Testis (tissue), 3 donors: Measurements from ENCODE around the gene KRTAP9-2. TPM values are rescaled to one million over a fixed set of nuclear protein-coding genes. Genes with fewer than 3 reads are reported as not detected.
"Not testable (repeated sequence)": the region's sequence is repeated elsewhere in the genome, so short reads cannot be mapped to it uniquely, and the experiment has no call there.

Source experiments
- DNase-seq: peaks from one replicate; pipeline ENCODE4 v3.0.0-alpha.2; 2019
- H3K27ac ChIP-seq, 2 donors: fragments of 200-600 bp; sonication (generic); one replicate each; pipeline ENCODE4 v1.5.1; 2019
- H3K27me3 ChIP-seq: fragments of 200-600 bp; sonication (generic); one replicate; pipeline ENCODE4 v1.5.1; 2019
- H3K36me3 ChIP-seq: fragments of 200-600 bp; sonication (generic); one replicate; pipeline ENCODE4 v1.5.1; 2017; ENCODE audit warnings: low read depth; ENCODE audit errors: missing control alignments
- H3K4me1 ChIP-seq: fragments of 200-600 bp; sonication (generic); one replicate; pipeline ENCODE4 v1.5.1; 2019
- H3K4me3 ChIP-seq, 2 donors: fragments of 200-600 bp; sonication (generic); one replicate each; pipeline ENCODE4 v1.5.1; 2017 to 2019
- H3K9me3 ChIP-seq: fragments of 200-600 bp; sonication (generic); one replicate; pipeline ENCODE4 v1.5.1; 2017
- POLR2A ChIP-seq: fragments of 450-650 bp; IDR thresholded peaks from one replicate; pipeline ENCODE4 v1.6.1; 2017; ENCODE audit warnings: antibody characterized with exemption, mild to moderate bottlenecking, moderate library complexity
- WGBS, 2 donors: methylation state at CpG; one replicate each; pipeline ENCODE4 v1.1.5; 2018; 5-methylcytosine and 5-hydroxymethylcytosine counted together
- intact Hi-C: fragments of 100-400 bp; cut with DNase I; formaldehyde crosslinking; loops from one replicate; pipeline ENCODE4 v1.15.1; 2023; ENCODE audit warnings: low total_unique reads
- polyA plus RNA-seq: library from polyadenylated mRNA; stranded (reverse); fragments of 350-450 nt; fragmentation: Illumina TruSeq; extraction: RNeasy Lipid Tissue Mini Kit (QIAGEN cat#74804); gene quantifications from one replicate; pipeline ENCODE4 v1.2.3, GENCODE V29; 2014; ENCODE audit warnings: low read depth, low replicate concordance; ENCODE audit not compliant: insufficient read depth
- small RNA-seq, 2 donors: library from RNA; depleted of rRNA; stranded (forward); fragments of <200 nt; gene quantifications; one replicate each; pipeline ENCODE3, GENCODE V24; 2016
- total RNA-seq, 2 donors: library from RNA; depleted of rRNA; stranded (reverse); fragments of >200 nt; gene quantifications; one replicate each; pipeline ENCODE4 v1.2.3, GENCODE V29; 2016
- TF ChIP-seq, protein P1 (sequence below), 3 experiments: fragments of 450-650 bp in 2 of 3; fragments of 200-600 bp in 1 of 3; sonication (generic) in 1 of 3; IDR thresholded peaks; one replicate each; pipeline ENCODE4 v1.5.1; 2016 to 2019; ENCODE audit warnings: antibody characterized with exemption in 3 of 3, mild to moderate bottlenecking in 2 of 3, moderate library complexity in 1 of 3

KRTAP9-2 gene
- total and polyA plus RNA-seq, 3 donors from 2014 or later, result not detected

DNA sequence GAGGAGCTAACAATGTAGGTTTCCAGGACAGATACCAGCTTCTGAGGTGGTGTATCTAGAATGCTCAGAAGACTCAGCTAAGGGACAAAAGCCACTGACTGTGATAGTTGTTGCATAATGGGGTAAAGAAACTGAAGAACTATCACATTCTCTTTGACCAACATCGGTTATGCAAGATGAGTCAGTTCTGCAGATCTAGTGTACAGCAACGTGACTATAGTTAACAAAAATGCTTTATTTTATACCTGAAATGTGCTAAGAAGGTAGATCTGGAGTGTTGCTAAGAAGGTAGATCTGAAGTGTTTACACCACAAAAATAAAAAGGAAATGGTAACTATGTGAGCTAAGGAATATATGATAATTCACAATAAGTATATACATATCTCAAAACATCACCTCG, 41.3 kb downstream of the KRTAP9-2 start:
- no peaks in the 10 kb centered on the region for H3K9me3 ChIP-seq
- intact Hi-C loops, result no loop called here
- WGBS, 2 donors, result no CpG with 5 or more reads among the region's 3 CpGs
- H3K27me3 ChIP-seq, result no peaks in the 10 kb centered on the region
- H3K36me3 ChIP-seq, result no peaks in the 10 kb centered on the region
- H3K4me1 ChIP-seq, result no peaks in the 10 kb centered on the region
- TF ChIP-seq, protein P1, sequence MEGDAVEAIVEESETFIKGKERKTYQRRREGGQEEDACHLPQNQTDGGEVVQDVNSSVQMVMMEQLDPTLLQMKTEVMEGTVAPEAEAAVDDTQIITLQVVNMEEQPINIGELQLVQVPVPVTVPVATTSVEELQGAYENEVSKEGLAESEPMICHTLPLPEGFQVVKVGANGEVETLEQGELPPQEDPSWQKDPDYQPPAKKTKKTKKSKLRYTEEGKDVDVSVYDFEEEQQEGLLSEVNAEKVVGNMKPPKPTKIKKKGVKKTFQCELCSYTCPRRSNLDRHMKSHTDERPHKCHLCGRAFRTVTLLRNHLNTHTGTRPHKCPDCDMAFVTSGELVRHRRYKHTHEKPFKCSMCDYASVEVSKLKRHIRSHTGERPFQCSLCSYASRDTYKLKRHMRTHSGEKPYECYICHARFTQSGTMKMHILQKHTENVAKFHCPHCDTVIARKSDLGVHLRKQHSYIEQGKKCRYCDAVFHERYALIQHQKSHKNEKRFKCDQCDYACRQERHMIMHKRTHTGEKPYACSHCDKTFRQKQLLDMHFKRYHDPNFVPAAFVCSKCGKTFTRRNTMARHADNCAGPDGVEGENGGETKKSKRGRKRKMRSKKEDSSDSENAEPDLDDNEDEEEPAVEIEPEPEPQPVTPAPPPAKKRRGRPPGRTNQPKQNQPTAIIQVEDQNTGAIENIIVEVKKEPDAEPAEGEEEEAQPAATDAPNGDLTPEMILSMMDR (IDR thresholded peaks at IDR 0.05), result no peak
- TF ChIP-seq POLR2A, result no peak
- DNase-seq, result no peak
- no peak overlapping the region for H3K4me3 ChIP-seq
- H3K27ac ChIP-seq, result no peak overlapping the region

DNA sequence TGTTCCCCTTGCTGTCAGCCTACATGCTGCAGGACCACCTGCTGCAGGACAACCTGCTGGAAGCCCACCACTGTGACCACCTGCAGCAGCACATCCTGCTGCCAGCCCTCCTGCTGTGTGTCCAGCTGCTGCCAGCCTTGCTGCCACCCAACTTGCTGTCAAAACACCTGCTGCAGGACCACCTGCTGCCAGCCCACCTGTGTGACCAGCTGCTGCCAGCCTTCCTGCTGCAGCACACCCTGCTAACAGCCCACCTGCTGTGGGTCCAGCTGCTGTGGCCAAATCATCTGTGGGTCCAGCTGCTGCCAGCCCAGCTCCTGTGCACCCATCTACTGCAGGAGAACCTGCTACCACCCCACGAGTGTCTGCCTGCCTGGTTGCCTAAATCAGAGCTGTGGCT, 44.9 kb downstream of the KRTAP9-2 start:
- no CpG with 5 or more reads among the region's 1 CpG for WGBS, 2 donors
- intact Hi-C loops, H3K27ac ChIP-seq, H3K4me1 ChIP-seq, H3K27me3 ChIP-seq, H3K4me3 ChIP-seq, H3K36me3 ChIP-seq, DNase-seq, H3K9me3 ChIP-seq: not testable (repeated sequence)

DNA sequence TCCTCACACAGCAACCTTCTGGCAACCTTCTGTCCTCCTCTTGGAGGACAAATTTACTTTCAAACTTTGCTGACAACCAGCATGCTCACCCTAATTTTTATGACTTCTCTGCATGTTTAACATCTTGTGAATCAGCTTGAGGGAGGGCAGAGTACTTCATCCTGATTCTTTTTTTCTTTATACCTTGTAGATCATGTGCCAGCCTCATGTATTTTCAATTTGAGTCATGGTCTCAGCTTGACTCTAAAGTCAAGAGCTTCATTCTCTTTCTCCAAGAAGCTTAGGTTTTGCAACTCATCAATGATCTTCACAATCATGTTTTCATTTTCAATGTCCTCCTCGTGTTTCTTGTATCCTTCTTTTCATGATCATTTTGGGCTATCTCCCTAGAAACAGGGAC, 45.4 kb downstream of the KRTAP9-2 start:
- WGBS, 2 donors, result no CpG with 5 or more reads among the region's 1 CpG
- Histone ChIP-seq H3K36me3 (no peaks in the 10 kb centered on the region), H3K9me3 (no peaks in the 10 kb centered on the region), H3K27ac (no peak overlapping the region), H3K4me3 (no peak overlapping the region), H3K4me1 (no peaks in the 10 kb centered on the region), H3K27me3 (no peaks in the 10 kb centered on the region)
- no peak for DNase-seq
- intact Hi-C loops, result no loop called here
- TF ChIP-seq, protein P1 (IDR thresholded peaks at IDR 0.05), result no peak
- TF ChIP-seq POLR2A, result no peak

DNA sequence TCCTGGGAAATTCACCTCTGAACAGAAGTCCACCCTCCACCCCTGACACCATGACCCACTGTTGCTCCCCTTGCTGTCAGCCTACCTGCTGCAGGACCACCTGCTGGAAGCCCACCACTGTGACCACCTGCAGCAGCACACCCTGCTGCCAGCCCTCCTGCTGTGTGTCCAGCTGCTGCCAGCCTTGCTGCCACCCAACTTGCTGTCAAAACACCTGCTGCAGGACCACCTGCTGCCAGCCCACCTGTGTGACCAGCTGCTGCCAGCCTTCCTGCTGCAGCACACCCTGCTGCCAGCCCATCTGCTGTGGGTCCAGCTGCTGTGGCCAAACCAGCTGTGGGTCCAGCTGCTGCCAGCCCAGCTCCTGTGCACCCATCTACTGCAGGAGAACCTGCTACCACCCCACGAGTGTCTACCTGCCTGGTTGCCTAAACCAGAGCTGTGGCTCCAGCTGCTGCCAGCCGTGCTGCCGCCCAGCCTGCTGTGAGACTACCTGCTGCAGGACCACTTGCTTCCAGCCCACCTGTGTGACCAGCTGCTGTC, 49.3 kb downstream of the KRTAP9-2 start, which contains the start of gene KRTAP9-7:
Gene KRTAP9-7, plus strand, starts transcription at position 51 of the 543 bp plus-strand sequence. Its CDS starts 0 bp downstream, at position 51.
- H3K4me3 ChIP-seq, intact Hi-C loops, DNase-seq, H3K9me3 ChIP-seq, H3K36me3 ChIP-seq, H3K4me1 ChIP-seq, H3K27ac ChIP-seq, H3K27me3 ChIP-seq: not testable (repeated sequence)
- WGBS, 2 donors, result 80 to 100% methylated on average over 2 to 3 of the region's 3 CpGs

Small RNAs within 50 kb of the gene (small RNA-seq; reads per million reads assigned to genes)
- 0 reads per million in 2 donors for gene KRTAP4-17P

Other genes with a start within 250 kb of the KRTAP9-2 start
Only the 30 nearest of the 41 such genes appear.
- not detected for gene KRTAP2-1, start 179.3 kb upstream of the KRTAP9-2 start, total RNA-seq
- not detected for gene KRTAP2-1, start 179.3 kb upstream of the KRTAP9-2 start, polyA plus RNA-seq
- gene KRTAP2-2, start 171.4 kb upstream of the KRTAP9-2 start, total RNA-seq, result not detected
- gene KRTAP2-2, start 171.4 kb upstream of the KRTAP9-2 start, polyA plus RNA-seq, result not detected
- not detected for gene KRTAP2-3, start 166.5 kb upstream of the KRTAP9-2 start, total RNA-seq
- not detected for gene KRTAP2-3, start 166.5 kb upstream of the KRTAP9-2 start, polyA plus RNA-seq
- gene KRTAP2-4, start 160.8 kb upstream of the KRTAP9-2 start, total RNA-seq, result not detected
- not detected for gene KRTAP2-4, start 160.8 kb upstream of the KRTAP9-2 start, polyA plus RNA-seq
- gene KRTAP4-7, start 142.5 kb upstream of the KRTAP9-2 start, total RNA-seq, result not detected
- gene KRTAP4-7, start 142.5 kb upstream of the KRTAP9-2 start, polyA plus RNA-seq, result not detected
- not detected for gene KRTAP4-8, start 128.5 kb upstream of the KRTAP9-2 start, total RNA-seq
- gene KRTAP4-8, start 128.5 kb upstream of the KRTAP9-2 start, polyA plus RNA-seq, result not detected
- not detected for gene KRTAP4-16, start 124.4 kb upstream of the KRTAP9-2 start, total RNA-seq
- not detected for gene KRTAP4-16, start 124.4 kb upstream of the KRTAP9-2 start, polyA plus RNA-seq
- not detected for gene KRTAP4-9, start 121.3 kb upstream of the KRTAP9-2 start, total RNA-seq
- gene KRTAP4-9, start 121.3 kb upstream of the KRTAP9-2 start, polyA plus RNA-seq, result not detected
- gene KRTAP4-11, start 108.3 kb upstream of the KRTAP9-2 start, total RNA-seq, result not detected
- not detected for gene KRTAP4-11, start 108.3 kb upstream of the KRTAP9-2 start, polyA plus RNA-seq
- not detected for gene KRTAP4-12, start 102.5 kb upstream of the KRTAP9-2 start, total RNA-seq
- not detected for gene KRTAP4-12, start 102.5 kb upstream of the KRTAP9-2 start, polyA plus RNA-seq
- gene KRTAP4-6, start 86.1 kb upstream of the KRTAP9-2 start, total RNA-seq, result not detected
- not detected for gene KRTAP4-6, start 86.1 kb upstream of the KRTAP9-2 start, polyA plus RNA-seq
- not detected for gene KRTAP4-5, start 76.8 kb upstream of the KRTAP9-2 start, total RNA-seq
- not detected for gene KRTAP4-5, start 76.8 kb upstream of the KRTAP9-2 start, polyA plus RNA-seq
- gene KRTAP4-4, start 65.9 kb upstream of the KRTAP9-2 start, total RNA-seq, result not detected
- gene KRTAP4-4, start 65.9 kb upstream of the KRTAP9-2 start, polyA plus RNA-seq, result not detected
- not detected for gene KRTAP4-3, start 58.4 kb upstream of the KRTAP9-2 start, total RNA-seq
- gene KRTAP4-3, start 58.4 kb upstream of the KRTAP9-2 start, polyA plus RNA-seq, result not detected
- gene KRTAP4-2, start 48.4 kb upstream of the KRTAP9-2 start, total RNA-seq, result not detected
- not detected for gene KRTAP4-2, start 48.4 kb upstream of the KRTAP9-2 start, polyA plus RNA-seq
- not detected for gene KRTAP4-1, start 41.7 kb upstream of the KRTAP9-2 start, total RNA-seq
- not detected for gene KRTAP4-1, start 41.7 kb upstream of the KRTAP9-2 start, polyA plus RNA-seq
- gene KRTAP9-1, start 36.8 kb upstream of the KRTAP9-2 start, total RNA-seq, result not detected
- not detected for gene KRTAP9-1, start 36.8 kb upstream of the KRTAP9-2 start, polyA plus RNA-seq
- not detected for gene KRTAP9-3, start 5.8 kb downstream of the KRTAP9-2 start, total RNA-seq
- gene KRTAP9-3, start 5.8 kb downstream of the KRTAP9-2 start, polyA plus RNA-seq, result not detected
- gene KRTAP9-8, start 11.4 kb downstream of the KRTAP9-2 start, total RNA-seq, result not detected
- not detected for gene KRTAP9-8, start 11.4 kb downstream of the KRTAP9-2 start, polyA plus RNA-seq
- gene KRTAP9-4, start 23.0 kb downstream of the KRTAP9-2 start, total RNA-seq, result not detected
- gene KRTAP9-4, start 23.0 kb downstream of the KRTAP9-2 start, polyA plus RNA-seq, result not detected
- not detected for gene KRTAP9-9, start 28.7 kb downstream of the KRTAP9-2 start, total RNA-seq
- not detected for gene KRTAP9-9, start 28.7 kb downstream of the KRTAP9-2 start, polyA plus RNA-seq
- not detected for gene KRTAP9-6, start 38.7 kb downstream of the KRTAP9-2 start, total RNA-seq
- not detected for gene KRTAP9-6, start 38.7 kb downstream of the KRTAP9-2 start, polyA plus RNA-seq
- under 1 TPM in 1 of 2 donors, not detected in 1; 0.47 TPM for gene KRTAP9-7, start 49.0 kb downstream of the KRTAP9-2 start, total RNA-seq
- not detected for gene KRTAP9-7, start 49.0 kb downstream of the KRTAP9-2 start, polyA plus RNA-seq
- gene KRTAP29-1, start 76.2 kb downstream of the KRTAP9-2 start, total RNA-seq, result not detected
- gene KRTAP29-1, start 76.2 kb downstream of the KRTAP9-2 start, polyA plus RNA-seq, result not detected
- gene KRTAP16-1, start 82.7 kb downstream of the KRTAP9-2 start, total RNA-seq, result not detected
- gene KRTAP16-1, start 82.7 kb downstream of the KRTAP9-2 start, polyA plus RNA-seq, result not detected
- not detected for gene KRTAP17-1, start 89.1 kb downstream of the KRTAP9-2 start, total RNA-seq
- not detected for gene KRTAP17-1, start 89.1 kb downstream of the KRTAP9-2 start, polyA plus RNA-seq
- gene KRT33A, start 124.2 kb downstream of the KRTAP9-2 start, total RNA-seq, result 1 to 10 TPM in 1 of 2 donors, under 1 TPM in 1; 0.50 to 3.1 TPM
- gene KRT33A, start 124.2 kb downstream of the KRTAP9-2 start, polyA plus RNA-seq, result 2.3 TPM
- under 1 TPM in 1 of 2 donors, not detected in 1; 0.25 TPM for gene KRT33B, start 143.2 kb downstream of the KRTAP9-2 start, total RNA-seq
- gene KRT33B, start 143.2 kb downstream of the KRTAP9-2 start, polyA plus RNA-seq, result not detected
- gene KRT34, start 155.7 kb downstream of the KRTAP9-2 start, total RNA-seq, result under 1 TPM; 0.50 to 0.55 TPM
- gene KRT34, start 155.7 kb downstream of the KRTAP9-2 start, polyA plus RNA-seq, result 1.2 TPM
- gene KRT31, start 171.0 kb downstream of the KRTAP9-2 start, total RNA-seq, result under 1 TPM in 1 of 2 donors, not detected in 1; 0.74 TPM
- 0.53 TPM for gene KRT31, start 171.0 kb downstream of the KRTAP9-2 start, polyA plus RNA-seq